Esophagus muscularis mucosa (tissue), 3 donors: Measurements from ENCODE around the gene APPL2.

ENCODE experiments used
- POLR2A ChIP-seq: fragments of 450-650 bp; IDR thresholded peaks from one replicate; pipeline ENCODE4 v1.6.1; 2017; ENCODE audit warnings: antibody characterized with exemption, moderate library complexity, mild to moderate bottlenecking, low read depth
- POLR2AphosphoS5 ChIP-seq, 2 donors: sonication (generic); formaldehyde crosslinking; IDR thresholded peaks; one replicate each; pipeline ENCODE4 v1.6.1; 2017; ENCODE audit warnings: antibody characterized with exemption in 2 of 2
- TF ChIP-seq, protein P1 (sequence below), 3 experiments: fragments of 200-600 bp in 2 of 3; fragments of 450-650 bp in 1 of 3; sonication (generic) in 2 of 3; IDR thresholded peaks; one replicate each; pipeline ENCODE4 v1.5.1; 2017 to 2019; ENCODE audit warnings: antibody characterized with exemption in 3 of 3, mild to moderate bottlenecking in 2 of 3, moderate library complexity in 1 of 3

DNA sequence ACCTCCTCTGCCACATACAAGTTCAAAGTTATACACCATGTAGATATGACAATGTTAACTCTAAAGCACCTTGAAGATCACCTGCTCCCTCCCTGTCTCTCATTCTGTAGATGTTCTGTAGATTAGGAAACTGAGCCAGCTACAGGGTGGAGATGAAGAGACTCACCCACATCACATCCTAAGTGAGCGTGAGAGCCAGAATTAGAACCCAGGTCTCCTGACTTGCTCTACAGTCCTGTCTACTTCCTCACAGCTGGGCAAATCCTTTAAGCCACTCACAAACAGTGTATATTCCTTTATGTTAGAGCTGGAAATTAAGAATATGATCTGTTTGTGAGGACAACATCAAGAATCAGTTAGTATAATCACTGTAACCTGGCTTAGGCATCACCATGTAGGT, 1.8 kb downstream of the APPL2 start:
- TF ChIP-seq, protein P1, sequence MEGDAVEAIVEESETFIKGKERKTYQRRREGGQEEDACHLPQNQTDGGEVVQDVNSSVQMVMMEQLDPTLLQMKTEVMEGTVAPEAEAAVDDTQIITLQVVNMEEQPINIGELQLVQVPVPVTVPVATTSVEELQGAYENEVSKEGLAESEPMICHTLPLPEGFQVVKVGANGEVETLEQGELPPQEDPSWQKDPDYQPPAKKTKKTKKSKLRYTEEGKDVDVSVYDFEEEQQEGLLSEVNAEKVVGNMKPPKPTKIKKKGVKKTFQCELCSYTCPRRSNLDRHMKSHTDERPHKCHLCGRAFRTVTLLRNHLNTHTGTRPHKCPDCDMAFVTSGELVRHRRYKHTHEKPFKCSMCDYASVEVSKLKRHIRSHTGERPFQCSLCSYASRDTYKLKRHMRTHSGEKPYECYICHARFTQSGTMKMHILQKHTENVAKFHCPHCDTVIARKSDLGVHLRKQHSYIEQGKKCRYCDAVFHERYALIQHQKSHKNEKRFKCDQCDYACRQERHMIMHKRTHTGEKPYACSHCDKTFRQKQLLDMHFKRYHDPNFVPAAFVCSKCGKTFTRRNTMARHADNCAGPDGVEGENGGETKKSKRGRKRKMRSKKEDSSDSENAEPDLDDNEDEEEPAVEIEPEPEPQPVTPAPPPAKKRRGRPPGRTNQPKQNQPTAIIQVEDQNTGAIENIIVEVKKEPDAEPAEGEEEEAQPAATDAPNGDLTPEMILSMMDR (IDR thresholded peaks at IDR 0.05): no peak
- no peak for TF ChIP-seq POLR2A
- TF ChIP-seq POLR2AphosphoS5 (IDR thresholded peaks at IDR 0.05): no peak
